ENCODE measurements around the gene ZC3H12A. TPM values are rescaled to one million over a fixed set of nuclear protein-coding genes. Genes with fewer than 3 reads are reported as not detected.

Gene ZC3H12A
- total and polyA plus RNA-seq, 2 of the 4 experiments (the other 2 are of a cell fraction), result 3.8 to 14.2 TPM

DNA sequence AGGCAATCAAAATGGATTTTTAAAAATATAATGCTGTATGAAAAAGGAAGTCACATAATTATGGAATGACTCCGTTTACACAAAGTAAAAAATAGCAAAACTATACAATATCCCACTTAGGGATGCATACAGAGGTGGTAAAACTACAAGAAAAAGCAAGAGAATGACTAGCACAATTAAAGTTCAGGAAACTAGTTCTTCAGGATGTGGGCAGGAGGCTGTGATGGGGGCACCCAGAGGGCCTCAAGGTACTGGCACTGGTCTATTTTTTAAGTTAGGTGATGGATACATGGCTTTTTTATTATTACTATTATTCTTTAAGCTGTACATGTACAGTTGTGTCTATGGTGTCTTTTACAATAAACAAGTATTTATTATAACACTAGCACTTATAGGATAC lies 1.4 kb upstream of the ZC3H12A start:
- Histone ChIP-seq H3K56ac (ENCODE audit: extremely low read depth, insufficient read depth, low read length) (no peak overlapping the region), H2AFZ (replicated peaks; ENCODE audit: low read length, poor library complexity) (no peak overlapping the region), H3K14ac (replicated peaks; ENCODE audit: low read depth, low read length) (no peak overlapping the region), H3K27me3 (ENCODE audit: control insufficient read depth, insufficient read depth, low read length) (no peaks in the 10 kb centered on the region), H3K9ac (ENCODE audit: low read depth, low read length) (no peak overlapping the region), H3K9me1 (ENCODE audit: insufficient read depth, low read length) (peaks cover 28% of the 10 kb centered on the region), H3K4me3 (ENCODE audit: insufficient read depth, low read depth, low read length) (no peak overlapping the region), H3K79me1 (ENCODE audit: low read depth in 1 of 2, low read length in 2 of 2) (peaks cover 6 to 53% of the 10 kb centered on the region in 2 experiments; a peak in 3 of 4 replicates), H2AK5ac (ENCODE audit: low read depth, low read length) (peak overlapping the region; percentile 69), H2BK120ac (ENCODE audit: low read depth, low read length) (peak overlapping the region; percentile 10; the same call in 1 of the 2 replicates), H3K18ac (ENCODE audit: low read depth, low read length) (no peak overlapping the region), H2BK15ac (ENCODE audit: low read depth, low read length) (peak overlapping the region; percentile 90; the same call in 1 of the 3 replicates), H2AK9ac (replicated peaks; ENCODE audit: low read depth, low read length, poor library complexity) (no peak overlapping the region), H3K4ac (ENCODE audit: low read depth, low read length) (peak overlapping the region; percentile 97), H3K23ac (ENCODE audit: low read depth, low read length) (peak overlapping the region; percentile 98), H3K27ac (ENCODE audit: insufficient read depth, low read length) (no peak overlapping the region), H2BK20ac (ENCODE audit: low read depth, low read length) (no peak overlapping the region; the same call in 1 of the 2 replicates), H4K91ac (ENCODE audit: insufficient read depth, low read depth, low read length) (peak overlapping the region; percentile 44), H3K9me3 (ENCODE audit: control insufficient read depth, insufficient read depth, low read length) (no peaks in the 10 kb centered on the region), H2BK5ac (ENCODE audit: low read depth, low read length, poor library complexity, severe bottlenecking) (peak overlapping the region; percentile 37), H3K4me1 (ENCODE audit: control insufficient read depth, insufficient read depth, low read length) (peaks cover 42% of the 10 kb centered on the region), H3K4me2 (ENCODE audit: low read depth, low read length) (peak overlapping the region; percentile 99), H4K5ac (ENCODE audit: low read depth, low read length) (no peak overlapping the region), H4K20me1 (ENCODE audit: insufficient read depth, low read length) (peaks cover 15% of the 10 kb centered on the region), H3K36me3 (ENCODE audit: control insufficient read depth, insufficient read depth, low read length) (peaks cover 12% of the 10 kb centered on the region), H4K8ac (ENCODE audit: low read depth in 2 of 2, low read length in 2 of 2) (peak overlapping the region in 1 of 2 experiments; percentile 49; a peak in 1 of 4 replicates)
- dilution Hi-C loops (cut with HindIII; ENCODE audit: low sequenced_read_pairs, unreplicated experiment), result no loop called here
- WGBS, 2 experiments (ENCODE audit: extremely low coverage in 2 of 2, insufficient read length in 1 of 2), result no CpG with 5 or more reads among the region's 1 CpG
- TF ChIP-seq FOS (IDR thresholded peaks at IDR 0.05; ENCODE audit: low read depth, low read length), result no peak
- no peak for TF ChIP-seq RCOR1 (IDR thresholded peaks at IDR 0.05; ENCODE audit: insufficient replicate concordance, low read length)
- no peak for TF ChIP-seq POLR2A (IDR thresholded peaks at IDR 0.05; ENCODE audit: low read depth, low read length)
- no peak for TF ChIP-seq MAZ (IDR thresholded peaks at IDR 0.05; ENCODE audit: borderline replicate concordance, low read depth, low read length)
- no peak for TF ChIP-seq MAFK (IDR thresholded peaks at IDR 0.05; ENCODE audit: low read depth, low read length)
- no peak for TF ChIP-seq RAD21 (IDR thresholded peaks at IDR 0.05; ENCODE audit: low read length)
- TF ChIP-seq CHD1 (IDR thresholded peaks at IDR 0.05; ENCODE audit: low read depth, low read length), result no peak
- no peak for TF ChIP-seq RFX5 (IDR thresholded peaks at IDR 0.05; ENCODE audit: low read depth, low read length)
- TF ChIP-seq SMC3 (IDR thresholded peaks at IDR 0.05; ENCODE audit: low read depth, low read length), result no peak
- TF ChIP-seq ELK1 (IDR thresholded peaks at IDR 0.05; ENCODE audit: borderline replicate concordance, low read depth, low read length), result no peak
- no peak for TF ChIP-seq NFE2L2 (IDR thresholded peaks at IDR 0.05; ENCODE audit: low read depth, low read length)
- TF ChIP-seq USF2 (IDR thresholded peaks at IDR 0.05; ENCODE audit: low read depth, low read length), result no peak
- TF ChIP-seq, protein P1, sequence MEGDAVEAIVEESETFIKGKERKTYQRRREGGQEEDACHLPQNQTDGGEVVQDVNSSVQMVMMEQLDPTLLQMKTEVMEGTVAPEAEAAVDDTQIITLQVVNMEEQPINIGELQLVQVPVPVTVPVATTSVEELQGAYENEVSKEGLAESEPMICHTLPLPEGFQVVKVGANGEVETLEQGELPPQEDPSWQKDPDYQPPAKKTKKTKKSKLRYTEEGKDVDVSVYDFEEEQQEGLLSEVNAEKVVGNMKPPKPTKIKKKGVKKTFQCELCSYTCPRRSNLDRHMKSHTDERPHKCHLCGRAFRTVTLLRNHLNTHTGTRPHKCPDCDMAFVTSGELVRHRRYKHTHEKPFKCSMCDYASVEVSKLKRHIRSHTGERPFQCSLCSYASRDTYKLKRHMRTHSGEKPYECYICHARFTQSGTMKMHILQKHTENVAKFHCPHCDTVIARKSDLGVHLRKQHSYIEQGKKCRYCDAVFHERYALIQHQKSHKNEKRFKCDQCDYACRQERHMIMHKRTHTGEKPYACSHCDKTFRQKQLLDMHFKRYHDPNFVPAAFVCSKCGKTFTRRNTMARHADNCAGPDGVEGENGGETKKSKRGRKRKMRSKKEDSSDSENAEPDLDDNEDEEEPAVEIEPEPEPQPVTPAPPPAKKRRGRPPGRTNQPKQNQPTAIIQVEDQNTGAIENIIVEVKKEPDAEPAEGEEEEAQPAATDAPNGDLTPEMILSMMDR (conservative IDR thresholded peaks at IDR 0.05; ENCODE audit: low read depth, low read length), result no peak
- no peak for TF ChIP-seq BHLHE40 (IDR thresholded peaks at IDR 0.05; ENCODE audit: low read depth, low read length)
- intact Hi-C loops (cut with micrococcal nuclease), result loop anchor here (5.0 kb wide), 1 partner anchor 209 kb away; no protein-coding TSS in a partner anchor
- in situ Hi-C loops (cut with MboI; ENCODE audit: low sequenced_read_pairs), result no loop called here
- no peak for ATAC-seq (ENCODE audit: low read depth)
- ChIA-PET POLR2A (ENCODE audit: unreplicated experiment) (no interaction called here), CTCF (interaction anchor here (0.6 to 2.3 kb wide), 2 partner anchors 14 to 147 kb away, joined by 3 to 9 read pairs; no protein-coding TSS in a partner anchor)
- no TSS peak for BruUV-seq (replicated peaks)
- DNase-seq, result no peak

Measured in IMR-90 (cell line).